ENCODE data around the gene CANX. TPM values are rescaled to one million over a fixed set of nuclear protein-coding genes. Genes with fewer than 3 reads are reported as not detected.

Gene CANX
- total and polyA plus RNA-seq, 9 of the 15 experiments (the other 6 are each of a cell fraction or from before 2014, with no cell fraction given): 155 to 893 (median 589) TPM

GRCh38 chr5:179777909-179778308 is 79.1 kb downstream of the CANX start:
- Histone ChIP-seq H2AFZ (ENCODE audit: low read depth, low read length) (no peak overlapping the region), H3K4me2 (ENCODE audit: insufficient read depth, low read length) (no peak overlapping the region), H3K9me3 (replicated peaks; ENCODE audit: control insufficient read depth, insufficient read depth, low read depth, low read length) (no peaks in the 10 kb centered on the region), H3K9me1 (ENCODE audit: control insufficient read depth, insufficient read depth, low read length) (peaks cover 8% of the 10 kb centered on the region), H3K9ac (ENCODE audit: insufficient read depth in 1 of 2, low read depth in 2 of 2, low read length in 2 of 2) (no peak overlapping the region), H3K27ac (ENCODE audit: extremely low read depth, low read depth, low read length) (no peak overlapping the region), H3K79me2 (ENCODE audit: control insufficient read depth, insufficient read depth, low read length) (no peaks in the 10 kb centered on the region), H3K27me3 (ENCODE audit: control insufficient read depth in 2 of 2, insufficient read depth in 2 of 2, low read length in 2 of 2) (no peaks in the 10 kb centered on the region), H3K4me1 (replicated peaks in 1 of 2; ENCODE audit: control insufficient read depth in 2 of 2, insufficient read depth in 2 of 2, low read length in 2 of 2) (peaks cover 0 to 10% of the 10 kb centered on the region in 2 experiments; a peak in 1 of 5 replicates), H3K36me3 (ENCODE audit: control insufficient read depth, insufficient read depth, low read length) (peaks cover 59% of the 10 kb centered on the region), H3K4me3 (no peak overlapping the region), H4K20me1 (replicated peaks; ENCODE audit: control insufficient read depth, insufficient read depth, low read length) (no peaks in the 10 kb centered on the region)
- DNase-seq (ENCODE audit: extremely low read depth in 1 of 4, low spot score in 3 of 4): no peak
- CTCF ChIA-PET (ENCODE audit: low intra/inter-chr PET ratio): no interaction called here
- no peak for FAIRE-seq
- WGBS (ENCODE audit: insufficient coverage, low coverage, missing lambda C conversion rate): 90% methylated on average over 7 of the region's 9 CpGs
- no peak for ATAC-seq
- TF ChIP-seq NFIX (CRISPR knock-in tag; IDR thresholded peaks at IDR 0.05; ENCODE audit: low read depth): no peak
- TF ChIP-seq, protein P1, sequence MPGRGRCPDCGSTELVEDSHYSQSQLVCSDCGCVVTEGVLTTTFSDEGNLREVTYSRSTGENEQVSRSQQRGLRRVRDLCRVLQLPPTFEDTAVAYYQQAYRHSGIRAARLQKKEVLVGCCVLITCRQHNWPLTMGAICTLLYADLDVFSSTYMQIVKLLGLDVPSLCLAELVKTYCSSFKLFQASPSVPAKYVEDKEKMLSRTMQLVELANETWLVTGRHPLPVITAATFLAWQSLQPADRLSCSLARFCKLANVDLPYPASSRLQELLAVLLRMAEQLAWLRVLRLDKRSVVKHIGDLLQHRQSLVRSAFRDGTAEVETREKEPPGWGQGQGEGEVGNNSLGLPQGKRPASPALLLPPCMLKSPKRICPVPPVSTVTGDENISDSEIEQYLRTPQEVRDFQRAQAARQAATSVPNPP (IDR thresholded peaks at IDR 0.05; ENCODE audit: borderline replicate concordance, insufficient read depth, insufficient read length): no peak
- TF ChIP-seq TARDBP (IDR thresholded peaks at IDR 0.05): no peak
- TF ChIP-seq ZNF347 (CRISPR knock-in tag; IDR thresholded peaks at IDR 0.05; ENCODE audit: low read depth): no peak
- TF ChIP-seq FOXK2 (conservative IDR thresholded peaks at IDR 0.05 in 1 of 2, IDR thresholded peaks at IDR 0.05 in 1 of 2; ENCODE audit: low read depth in 2 of 2): no peak
- in situ Hi-C loops (cut with MboI) (no loop called here), intact Hi-C loops (cut with micrococcal nuclease) (no loop called here)
- BruUV-seq (replicated peaks): no TSS peak
- POLR2A ChIA-PET: interaction anchor here (0.6 to 0.8 kb wide), 3 partner anchors 10 to 569 kb away, joined by 3 read pairs; partner anchors contain the start of gene MRNIP
